ENCODE results near the gene C22orf23.
"Not testable (repeated sequence)": the region's sequence is repeated elsewhere in the genome, so short reads cannot be mapped to it uniquely, and the experiment has no call there.

DNA sequence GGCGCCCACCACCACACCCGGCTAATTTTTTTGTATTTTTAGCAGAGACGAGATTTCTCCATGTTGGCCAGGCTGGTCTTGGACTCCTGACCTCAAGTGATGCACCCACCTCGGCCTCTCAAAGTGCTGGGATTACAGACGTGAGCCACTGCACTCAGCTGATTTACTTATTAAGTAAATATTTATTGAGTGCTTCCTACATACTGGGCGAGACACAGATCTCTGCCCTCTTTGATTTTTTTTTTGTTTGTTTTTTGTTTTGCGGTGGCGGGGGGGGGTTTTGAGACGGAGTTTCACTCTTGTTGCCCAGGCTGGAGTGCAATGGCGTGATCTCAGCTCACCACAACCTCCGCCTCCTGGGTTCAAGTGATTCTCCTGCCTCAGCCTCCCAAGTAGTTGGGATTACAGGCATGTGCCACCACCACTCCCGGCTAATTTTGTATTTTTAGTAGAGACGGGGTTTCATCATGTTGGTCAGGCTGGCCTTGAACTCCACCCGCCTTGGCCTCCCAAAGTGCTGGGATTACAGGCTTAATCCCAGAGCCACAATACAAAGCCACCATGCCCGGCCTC is 2.5 kb upstream of the C22orf23 start:
- not testable (repeated sequence) for TF ChIP-seq TAF1, POLR2AphosphoS5 (IDR thresholded peaks at IDR 0.05; ENCODE audit: low read depth, low read length)
